ENCODE results near the gene USP21.
A peak's percentile ranks its signal among the peaks of the same experiment; 100 is the strongest.

USP21 gene

DNA sequence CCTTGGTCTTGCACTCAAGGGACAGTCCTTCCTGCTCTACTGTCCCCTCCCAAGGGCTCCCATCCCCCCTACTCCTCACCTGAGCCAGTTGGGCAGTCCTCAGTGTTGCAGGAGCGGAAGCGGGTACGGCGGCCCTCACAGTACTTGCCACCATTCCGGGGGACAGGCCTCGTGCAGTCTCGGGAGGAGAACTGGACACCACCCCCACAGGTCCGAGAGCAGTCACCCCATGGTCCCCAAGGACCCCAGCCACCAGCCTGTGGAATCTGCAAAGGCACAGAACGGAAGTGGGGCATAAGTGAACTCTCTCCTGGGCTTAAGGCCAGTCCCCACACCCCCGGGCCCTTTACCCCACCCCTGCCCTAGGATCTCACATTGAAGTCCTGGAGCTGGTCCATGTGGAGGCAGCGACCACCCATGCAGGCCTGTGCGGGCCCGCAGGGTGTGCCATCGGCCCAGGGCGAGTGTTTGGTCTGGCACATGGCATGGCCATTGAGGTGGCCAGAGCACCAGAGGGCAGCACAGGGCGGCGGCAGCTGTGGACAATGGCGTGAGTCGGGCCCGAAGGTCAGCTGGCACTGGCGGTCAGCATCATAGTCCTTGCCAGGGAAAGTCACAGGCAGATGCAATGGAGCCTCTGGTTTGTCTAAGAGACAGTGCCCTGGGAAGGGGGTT is 34.4 kb downstream of the USP21 start:
- DNase-seq (ENCODE audit: low read depth in 3 of 3): no peak

DNA sequence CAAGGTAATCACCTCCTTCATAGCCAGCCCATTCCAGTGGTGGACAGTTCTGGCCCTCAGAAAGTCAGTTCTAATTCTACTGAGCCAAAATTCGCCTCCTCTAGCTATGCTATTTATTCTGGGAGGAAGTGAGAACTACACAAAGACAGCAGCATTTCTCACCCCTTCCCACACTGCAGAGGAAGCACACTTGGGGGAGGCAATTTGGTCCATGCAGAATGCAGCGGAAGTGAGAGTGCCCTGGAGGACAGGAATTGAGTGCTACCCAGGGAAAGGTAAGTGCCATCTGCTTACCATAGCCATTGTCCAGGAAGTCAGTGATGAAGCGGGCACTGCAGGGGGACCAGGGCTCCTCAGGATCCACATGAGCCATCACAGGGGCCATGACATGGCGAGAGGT is 35.9 kb downstream of the USP21 start:
- no peak for DNase-seq (ENCODE audit: low read depth in 3 of 3)

DNA sequence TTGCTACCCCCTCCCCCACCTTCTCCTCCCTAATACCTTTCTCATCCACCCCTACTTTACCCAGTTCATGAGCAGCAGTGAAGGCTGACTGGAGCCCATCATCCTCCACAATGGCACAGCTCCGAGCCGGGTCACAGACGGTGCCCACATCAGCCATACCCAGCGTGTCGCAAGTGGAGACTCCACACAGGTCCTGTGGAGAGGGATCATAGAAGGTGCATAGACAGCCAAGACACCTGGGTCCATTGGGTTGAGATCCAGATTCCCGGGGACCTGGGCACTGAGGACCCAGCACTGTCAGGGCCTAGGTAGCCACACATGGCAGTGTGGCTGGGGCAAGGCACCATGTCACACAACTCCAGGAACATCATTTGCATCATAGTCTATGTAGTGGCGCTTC is 36.8 kb downstream of the USP21 start:
- DNase-seq (ENCODE audit: low read depth in 3 of 3): no peak

DNA sequence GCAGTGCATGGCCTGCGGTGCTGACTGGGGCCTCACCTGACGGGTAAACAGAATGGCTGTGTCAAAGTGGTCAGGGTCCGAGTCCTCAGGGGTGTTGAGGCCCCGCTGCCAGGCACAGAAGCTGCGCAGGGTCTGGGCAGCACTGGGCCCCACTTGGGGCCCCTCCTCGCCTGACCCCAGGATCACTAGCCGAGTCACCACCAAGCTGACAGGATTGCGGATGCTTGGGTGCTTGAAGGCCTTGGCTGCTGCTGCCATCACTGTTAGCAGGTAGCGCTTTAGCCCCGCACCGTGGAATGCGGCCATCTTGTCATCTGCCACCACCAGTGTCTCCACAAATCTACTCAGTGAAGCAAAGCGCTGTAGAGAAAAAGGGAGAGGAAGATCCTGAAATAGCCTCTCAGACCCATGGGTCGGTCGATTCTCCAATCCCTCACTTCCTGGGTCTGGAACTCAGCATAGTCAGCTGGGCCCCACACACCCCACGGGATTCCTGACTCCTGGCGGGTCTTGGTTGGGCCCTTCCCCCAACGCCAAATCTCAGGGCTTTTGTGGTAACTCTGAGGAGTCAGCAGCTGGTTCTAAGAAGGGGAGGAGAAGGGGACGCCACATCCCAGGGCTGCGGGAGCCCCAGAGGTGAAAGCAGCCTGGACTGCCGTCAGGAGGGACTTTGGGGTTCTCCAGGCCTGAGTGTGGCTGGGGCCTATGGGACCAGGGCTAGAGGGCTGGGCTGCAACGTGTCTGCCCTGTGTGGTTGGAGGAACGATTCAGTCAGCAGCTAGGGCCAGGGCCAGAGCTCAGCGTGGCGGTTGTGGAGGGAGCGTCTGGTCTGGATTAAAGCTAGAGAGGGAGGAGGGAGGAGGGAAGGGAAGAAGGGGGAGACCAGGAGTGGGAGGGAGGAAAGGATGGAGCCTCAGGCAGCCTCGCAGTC is 37.5 kb downstream of the USP21 start:
- no peak for DNase-seq (ENCODE audit: low read depth in 3 of 3)

DNA sequence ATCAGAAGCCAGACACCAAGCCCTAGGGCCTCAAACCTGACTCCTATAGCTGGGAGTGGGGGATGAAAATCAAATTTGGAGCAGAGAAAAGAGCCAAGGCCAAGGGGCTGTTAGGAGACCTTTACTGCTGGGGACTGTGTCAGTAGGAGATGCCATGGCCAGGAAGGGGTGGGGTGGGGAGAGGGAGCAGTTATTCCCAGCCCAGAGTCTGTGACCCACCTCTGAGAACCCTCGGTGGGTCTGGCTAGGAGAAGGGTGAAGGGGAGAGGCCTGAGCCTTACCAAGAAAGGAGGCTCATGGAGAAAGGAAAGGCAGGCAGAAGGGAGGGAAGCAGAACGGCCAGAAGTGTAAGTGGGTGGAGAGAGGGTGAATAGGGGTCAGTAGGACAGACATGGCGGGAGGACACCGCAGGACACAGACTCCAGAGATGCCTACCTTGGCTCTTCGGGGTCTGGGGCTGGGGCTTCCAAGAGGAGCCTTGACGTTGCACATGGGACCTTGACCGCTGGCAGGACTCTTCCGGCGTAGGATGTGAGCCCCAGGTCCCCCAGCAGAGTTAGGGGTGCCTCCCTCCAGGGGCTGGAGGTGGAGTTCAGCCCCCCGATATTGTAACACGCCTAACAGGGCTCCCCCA is 38.4 kb downstream of the USP21 start:
- no peak for DNase-seq (ENCODE audit: low read depth in 3 of 3)

DNA sequence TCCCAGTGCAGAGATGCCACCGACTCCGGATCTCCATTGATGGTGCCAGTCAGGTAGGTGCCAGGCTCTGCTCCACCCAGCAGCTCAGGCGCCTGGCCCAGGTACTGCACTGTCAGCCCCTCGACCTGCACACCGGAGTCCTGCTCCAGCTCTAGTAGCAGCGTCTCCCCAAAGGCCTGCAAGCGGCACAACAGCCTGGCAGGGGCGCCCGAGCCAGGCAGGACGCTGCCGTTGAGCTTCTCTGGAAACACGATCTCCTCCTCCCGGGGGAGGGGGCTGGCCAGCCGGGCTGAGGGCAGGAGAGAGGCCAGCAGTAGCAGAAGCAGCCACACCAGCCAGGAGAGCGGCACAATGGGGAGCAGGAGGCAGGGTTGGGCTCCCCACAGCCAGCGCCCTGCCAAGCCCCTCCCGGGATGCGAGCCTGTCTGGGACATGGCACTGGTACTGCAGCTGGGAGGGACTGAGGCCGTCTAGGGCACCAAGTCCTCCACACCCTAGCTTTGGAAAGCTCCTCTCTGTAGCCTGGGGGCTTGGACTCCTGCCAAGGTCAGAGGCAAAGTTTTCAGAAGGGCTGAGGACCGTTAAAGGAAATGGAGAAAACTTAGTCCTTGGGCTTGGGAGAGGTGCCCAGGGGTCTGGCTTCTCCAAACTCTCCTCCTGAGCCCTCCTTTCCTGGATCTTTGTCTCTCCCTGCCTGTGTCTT is 39.0 kb downstream of the USP21 start:
- no peak for DNase-seq (ENCODE audit: low read depth in 3 of 3)

DNA sequence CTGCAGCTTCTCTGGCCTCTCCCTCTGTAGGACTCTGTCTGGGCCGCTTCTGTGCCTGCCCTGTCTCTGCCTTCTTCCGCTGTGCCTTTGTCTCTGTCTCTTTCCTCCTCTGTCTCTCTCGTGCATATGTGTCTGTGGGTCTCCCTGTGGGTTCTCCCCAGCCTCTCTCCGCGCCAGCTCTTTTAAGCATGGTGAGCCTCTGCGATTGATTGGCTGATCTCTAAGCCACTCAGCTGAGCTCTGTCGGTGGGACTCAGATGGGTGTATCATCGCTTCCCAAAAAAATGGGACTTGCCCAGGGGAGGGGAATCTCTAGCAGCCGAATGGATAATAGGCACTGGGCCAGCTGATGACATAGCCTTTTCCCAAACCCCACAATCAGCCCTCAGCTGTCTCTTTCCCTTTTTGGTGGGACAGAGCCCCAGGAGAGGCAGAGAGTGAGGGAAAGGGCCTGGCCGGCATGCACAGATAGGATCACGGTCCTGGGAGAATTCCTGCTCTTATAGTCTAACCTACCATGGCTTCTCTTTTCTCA is 39.7 kb downstream of the USP21 start, which contains the start of gene ADAMTS4:
ADAMTS4 (minus strand) TSS at position 158 of the 535 bp plus-strand sequence. CDS start 427 bp downstream, outside the sequence.
- no peak for DNase-seq (ENCODE audit: low read depth in 3 of 3)

DNA sequence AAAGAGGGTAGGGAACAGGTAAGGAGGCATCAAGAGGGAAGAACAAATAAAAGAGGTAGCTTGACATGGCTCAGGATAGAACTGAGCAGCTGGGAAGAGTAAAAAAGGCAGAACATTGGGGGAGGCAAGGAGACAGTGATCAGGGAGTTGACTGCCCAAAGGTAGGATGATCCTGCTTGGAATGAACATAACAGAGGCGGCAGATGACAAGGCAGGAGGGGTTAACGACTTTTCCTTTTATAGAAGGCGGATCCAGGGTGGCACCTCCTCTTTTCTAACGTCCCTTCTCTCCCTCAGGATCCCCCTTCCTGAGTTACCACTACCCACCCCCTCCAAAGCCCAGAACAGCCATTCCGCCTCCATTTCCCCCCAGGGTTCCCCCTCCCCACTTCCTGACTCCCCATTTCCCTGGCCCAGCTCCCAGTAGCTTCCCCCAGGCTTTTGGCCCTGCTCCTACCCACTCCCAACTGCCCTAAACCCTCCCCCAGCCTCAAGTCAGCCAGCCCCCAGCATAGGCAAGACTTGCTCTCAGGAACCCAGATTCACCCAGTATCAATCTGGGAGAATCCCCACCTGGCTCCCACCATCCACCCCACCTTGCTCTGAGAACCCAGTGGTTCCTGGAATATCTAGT is 40.3 kb downstream of the USP21 start:
- DNase-seq (ENCODE audit: low read depth in 3 of 3): no peak

DNA sequence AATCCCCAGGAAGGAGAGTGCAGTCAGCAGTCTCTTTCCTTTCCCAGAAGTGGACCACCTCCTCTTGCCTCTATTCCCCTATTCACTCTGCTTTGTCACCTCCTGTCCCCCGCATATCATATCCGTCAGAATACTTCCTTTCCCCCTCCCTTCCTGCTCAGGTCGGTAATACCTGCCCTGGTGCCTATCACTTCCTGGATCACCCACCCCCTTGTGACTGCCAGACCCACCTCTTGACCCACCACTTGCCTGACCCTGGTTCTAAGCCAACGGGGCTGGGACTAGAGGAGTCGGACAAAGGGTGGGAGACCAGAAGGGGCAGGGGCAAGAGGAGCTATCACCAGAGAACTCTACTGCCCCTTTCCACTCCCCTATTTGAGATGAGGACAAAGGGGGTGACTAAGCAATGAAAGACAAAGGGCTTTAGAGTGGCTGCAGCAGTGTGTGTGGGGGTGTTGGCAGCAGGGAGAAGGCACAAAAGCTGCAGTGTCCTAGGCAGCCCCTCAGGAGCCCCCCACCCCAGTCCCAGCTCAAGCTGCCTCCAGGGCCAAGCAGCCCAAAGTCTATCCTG is 41.2 kb downstream of the USP21 start:
- no peak for DNase-seq (ENCODE audit: low read depth in 3 of 3)

DNA sequence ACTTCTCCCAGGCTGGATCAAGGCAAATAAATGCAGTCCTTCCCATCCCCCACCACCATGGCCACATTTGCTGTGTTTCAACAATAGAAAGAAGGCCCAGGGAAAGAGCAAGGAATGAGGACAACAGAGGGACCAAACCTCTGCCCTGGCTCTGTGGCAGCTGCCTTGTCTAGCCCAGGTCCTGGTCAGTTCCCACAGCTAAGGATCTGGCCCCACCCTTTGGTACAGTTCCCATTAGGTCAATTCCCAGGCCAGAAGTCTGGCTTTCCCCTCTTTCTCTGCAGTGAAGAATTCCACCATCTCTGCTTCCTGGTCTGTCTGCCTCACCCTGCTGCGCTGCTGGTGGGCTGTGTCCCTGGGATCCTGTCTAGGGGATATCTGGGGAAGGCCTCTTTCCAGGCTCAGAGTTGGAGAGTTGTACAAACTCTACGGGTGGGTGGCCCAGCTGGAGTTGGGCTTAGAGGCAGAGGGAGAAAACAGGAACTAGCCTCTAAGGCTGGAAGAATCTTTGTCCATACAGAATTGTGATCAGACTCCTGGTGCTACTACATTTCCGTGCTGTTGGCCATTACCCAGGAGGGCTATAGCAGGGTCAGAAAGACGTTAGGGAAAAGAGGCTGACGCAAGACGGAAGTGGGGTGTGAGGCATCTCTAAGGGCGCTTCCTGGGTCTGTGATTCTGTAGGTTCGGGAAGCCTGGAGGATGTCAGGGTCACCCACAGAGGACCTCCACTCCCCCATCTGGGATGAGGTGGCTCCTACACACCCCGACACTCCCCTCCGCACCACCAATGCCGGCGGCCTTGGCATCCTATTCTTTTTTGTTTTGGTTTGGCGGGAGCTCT is 41.9 kb downstream of the USP21 start:
- DNase-seq (ENCODE audit: low read depth in 3 of 3): no peak

DNA sequence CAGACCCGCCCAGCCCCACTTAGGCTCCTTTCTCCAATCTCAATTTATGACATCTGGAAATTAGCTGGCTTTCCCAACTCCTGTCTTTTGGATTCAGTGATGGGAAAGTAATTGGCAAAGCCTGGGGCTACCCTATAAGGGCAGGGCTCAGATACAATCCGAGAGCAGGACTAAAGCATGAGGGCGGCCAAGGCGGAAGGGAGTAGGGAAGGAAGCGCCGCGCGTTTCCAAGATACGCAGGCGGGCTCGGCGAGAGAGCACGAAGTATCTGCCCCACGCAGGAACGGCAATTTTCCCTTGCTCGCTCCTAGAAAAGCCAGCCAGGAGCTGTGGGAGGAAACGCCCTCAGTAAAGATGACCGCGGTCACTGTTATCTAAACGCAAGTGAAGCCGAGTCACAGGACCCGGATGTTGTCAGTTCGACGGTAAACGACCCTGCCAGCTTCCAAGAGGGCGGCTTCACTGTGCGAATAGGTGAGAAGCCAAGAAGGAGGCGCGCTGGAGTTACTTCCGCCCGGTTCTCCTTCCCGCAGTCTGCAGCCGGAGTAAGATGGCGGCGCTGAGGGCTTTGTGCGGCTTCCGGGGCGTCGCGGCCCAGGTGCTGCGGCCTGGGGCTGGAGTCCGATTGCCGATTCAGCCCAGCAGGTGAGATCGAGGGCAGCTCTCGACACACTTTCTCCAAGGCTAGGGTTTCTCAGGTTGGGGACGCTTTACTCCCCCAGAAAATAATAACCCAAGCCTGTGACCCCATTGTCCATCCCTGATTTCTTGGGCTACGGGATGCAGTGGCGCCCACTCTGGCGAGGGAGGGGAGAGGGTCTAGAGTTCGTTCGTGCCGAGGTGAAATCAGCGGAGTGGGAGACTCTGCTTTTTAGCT is 42.8 kb downstream of the USP21 start, which contains the start of gene NDUFS2:
NDUFS2 (plus strand) TSS at position 532 of the 877 bp plus-strand sequence; CDS start at position 551, 19 bp downstream.
- DNase-seq (ENCODE audit: low read depth in 3 of 3): peak; percentile 88 to 94 (median 90)

DNA sequence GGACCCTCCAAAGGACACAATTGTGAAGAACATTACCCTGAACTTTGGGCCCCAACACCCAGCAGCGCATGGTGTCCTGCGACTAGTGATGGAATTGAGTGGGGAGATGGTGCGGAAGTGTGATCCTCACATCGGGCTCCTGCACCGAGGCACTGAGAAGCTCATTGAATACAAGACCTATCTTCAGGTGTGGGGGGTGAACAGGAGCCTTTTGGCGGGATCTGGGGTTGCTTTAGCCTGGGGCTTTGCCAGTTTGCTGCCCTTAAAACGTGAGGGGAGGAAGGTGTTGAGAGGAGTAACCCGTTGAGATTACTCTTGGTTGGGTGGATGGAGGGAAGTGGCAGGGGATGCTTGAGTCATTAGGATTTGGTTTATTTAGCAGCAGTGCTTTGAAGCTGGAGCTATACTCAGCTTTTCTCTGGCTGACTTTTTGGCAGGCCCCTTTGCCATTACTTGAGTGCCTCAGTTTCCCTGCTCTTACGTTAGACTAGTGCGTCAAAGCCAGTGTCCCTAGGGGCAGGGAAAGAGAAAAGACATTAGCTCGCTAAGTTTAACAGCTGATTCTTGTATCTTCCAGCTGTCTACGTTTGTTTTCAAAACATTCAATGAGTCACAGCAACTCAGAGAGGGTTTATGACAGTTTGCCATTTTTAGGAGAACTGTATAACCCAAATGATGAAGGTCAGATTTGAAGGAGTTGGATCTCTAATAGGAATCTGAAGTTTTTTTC is 47.3 kb downstream of the USP21 start:
- no peak for DNase-seq (ENCODE audit: low read depth in 3 of 3)

DNA sequence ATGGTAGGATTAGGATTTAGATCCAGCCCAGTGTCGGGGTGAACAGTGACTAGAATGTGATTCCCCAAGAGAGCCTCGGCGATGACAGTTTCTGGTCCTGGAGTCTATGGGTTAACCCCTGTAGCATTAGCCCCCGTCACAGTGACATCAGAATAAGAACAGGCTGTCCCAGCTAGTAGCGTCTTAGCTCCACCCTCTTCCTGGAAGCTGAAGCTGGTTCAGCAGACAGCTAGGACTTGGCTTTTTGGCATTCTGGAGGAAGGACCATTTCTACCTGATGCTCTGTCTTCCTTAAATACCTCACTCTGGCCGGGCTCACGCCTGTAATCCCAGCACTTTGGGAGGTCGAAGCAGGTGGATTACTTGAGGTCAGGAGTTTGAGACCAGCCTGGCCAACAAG is 47.9 kb downstream of the USP21 start:
- no peak for DNase-seq (ENCODE audit: low read depth in 3 of 3)

DNA sequence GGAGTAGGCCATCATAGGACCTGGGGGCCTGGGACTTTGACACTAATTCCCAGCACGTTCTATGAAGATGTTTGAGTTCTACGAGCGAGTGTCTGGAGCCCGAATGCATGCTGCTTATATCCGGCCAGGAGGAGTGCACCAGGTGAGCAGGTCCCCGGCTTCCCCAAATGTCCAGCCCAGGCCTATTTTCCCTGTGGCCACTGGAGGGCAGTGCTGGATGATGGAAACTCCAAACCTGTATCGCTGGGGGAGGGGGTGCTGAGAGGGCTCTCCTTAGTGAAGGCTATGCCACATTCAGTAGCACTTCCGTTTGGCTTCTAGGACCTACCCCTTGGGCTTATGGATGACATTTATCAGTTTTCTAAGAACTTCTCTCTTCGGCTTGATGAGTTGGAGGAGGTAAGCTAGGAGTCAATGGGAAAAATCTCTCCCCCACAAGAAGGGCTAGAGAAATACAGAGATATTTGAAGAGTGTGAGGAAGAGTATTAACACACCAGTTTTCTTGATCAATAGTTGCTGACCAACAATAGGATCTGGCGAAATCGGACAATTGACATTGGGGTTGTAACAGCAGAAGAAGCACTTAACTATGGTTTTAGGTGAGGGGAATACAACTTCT is 50.6 kb downstream of the USP21 start:
- DNase-seq (ENCODE audit: low read depth in 3 of 3): peak; percentile 50 to 71 (median 59)

DNA sequence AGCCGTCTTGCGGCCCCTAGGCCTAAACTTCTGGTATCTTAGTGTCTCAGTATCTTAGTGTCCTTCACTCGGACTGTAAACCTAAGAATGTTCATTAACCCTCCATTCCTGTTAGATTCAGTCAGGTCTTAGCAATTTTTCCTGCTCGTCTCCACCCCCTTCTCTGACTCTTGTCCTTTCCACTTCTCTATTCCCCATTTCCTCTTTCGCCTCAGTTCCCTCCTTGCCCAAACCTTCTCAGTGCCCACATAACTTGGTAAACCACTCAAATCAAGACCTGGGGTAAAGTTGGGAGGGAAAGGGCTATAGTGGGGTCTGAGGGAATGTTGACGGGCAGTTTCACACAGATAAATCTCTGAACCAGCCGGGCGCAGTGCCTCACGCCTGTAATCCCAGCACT is 55.1 kb downstream of the USP21 start:
- no peak for DNase-seq (ENCODE audit: low read depth in 3 of 3)

DNA sequence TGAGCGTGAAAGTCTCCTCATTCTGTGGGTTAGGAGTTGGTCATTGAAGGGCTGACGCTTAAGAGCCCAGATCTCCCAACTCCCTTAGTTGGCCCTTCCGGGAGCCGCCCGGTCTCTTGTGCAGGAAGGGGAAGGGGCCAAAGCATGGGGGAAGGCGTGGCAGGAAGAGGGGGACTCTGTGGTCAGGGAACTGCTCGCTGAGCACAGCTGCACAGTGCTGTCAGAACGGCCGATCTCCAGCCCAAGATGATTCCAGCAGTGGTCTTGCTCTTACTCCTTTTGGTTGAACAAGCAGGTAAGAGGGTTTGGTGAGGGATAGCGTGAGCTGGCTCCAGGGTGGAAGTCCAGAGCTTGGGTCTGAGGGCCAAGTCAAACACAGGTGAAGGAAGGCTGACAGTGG is 55.8 kb downstream of the USP21 start, which contains the start of gene FCER1G:
FCER1G (plus strand) TSS at position 220 of the 400 bp plus-strand sequence; CDS start at position 247, 27 bp downstream.
- no peak for DNase-seq (ENCODE audit: low read depth in 3 of 3)

Data from stimulated activated CD4-positive, alpha-beta T cell treated with anti-CD3 and anti-CD28 coated beads, TNF-alpha, amount 100 ng/mL, for 48 hours (primary cell).